GM23338 (cell line): ENCODE data around the gene LDB3. TPM values are rescaled to one million over a fixed set of nuclear protein-coding genes. Genes with fewer than 3 reads are reported as not detected.

ENCODE experiments used
- ATAC-seq: fragments of 200-7000 bp; cut with Tn5 transposase; 3 replicates; pipeline ENCODE4 v1.9.1; 2020
- DNase-seq: peaks from one replicate; pipeline ENCODE4 v3.0.0-alpha.2; 2015; ENCODE audit warnings: low spot score
- H2AFZ ChIP-seq: fragments of 200-600 bp; sonication (generic); 2 replicates; pipeline ENCODE4 v1.8.0; 2016; ENCODE audit warnings: antibody characterized with exemption, mild to moderate bottlenecking, moderate library complexity
- H3F3A ChIP-seq: fragments of 200-600 bp; sonication (generic); replicated peaks from 2 replicates; pipeline ENCODE4 v1.8.0; 2017; ENCODE audit warnings: antibody characterized with exemption, mixed run types, low read depth
- H3K27ac ChIP-seq: fragments of 200-600 bp; sonication (generic); 2 replicates; pipeline ENCODE4 v1.6.1; 2016; ENCODE audit warnings: low read depth
- H3K27me3 ChIP-seq: fragments of 200-600 bp; sonication (generic); 2 replicates; pipeline ENCODE4 v1.8.0; 2016; ENCODE audit warnings: mild to moderate bottlenecking, mixed run types, moderate library complexity; ENCODE audit not compliant: insufficient read depth
- H3K36me3 ChIP-seq: fragments of 200-600 bp; sonication (generic); 2 replicates; pipeline ENCODE4 v1.8.0; 2016; ENCODE audit warnings: mild to moderate bottlenecking; ENCODE audit not compliant: insufficient read depth
- H3K4me1 ChIP-seq: fragments of 200-600 bp; sonication (generic); 2 replicates; pipeline ENCODE4 v1.8.0; 2016; ENCODE audit warnings: mild to moderate bottlenecking, moderate library complexity; ENCODE audit not compliant: insufficient read depth
- H3K4me2 ChIP-seq: fragments of 200-600 bp; sonication (generic); 2 replicates; pipeline ENCODE4 v1.7.1; 2017; ENCODE audit warnings: mixed run types
- H3K4me3 ChIP-seq: fragments of 200-600 bp; sonication (generic); 2 replicates; pipeline ENCODE4 v1.6.1; 2016; ENCODE audit warnings: mixed run types
- H3K79me2 ChIP-seq: fragments of 200-600 bp; sonication (generic); replicated peaks from 2 replicates; pipeline ENCODE4 v1.8.0; 2017; ENCODE audit warnings: mild to moderate bottlenecking; ENCODE audit not compliant: insufficient read depth
- H3K9me2 ChIP-seq: fragments of 200-600 bp; sonication (generic); 2 replicates; pipeline ENCODE4 v1.8.0; 2017; ENCODE audit not compliant: insufficient read depth
- H4K20me1 ChIP-seq: fragments of 200-600 bp; sonication (generic); replicated peaks from 2 replicates; pipeline ENCODE4 v1.8.0; 2017; ENCODE audit warnings: mild to moderate bottlenecking; ENCODE audit not compliant: insufficient read depth
- H3K27ac Mint-ChIP-seq: 2 replicates; pipeline ENCODE4 v1.8.0; 2020; ENCODE audit warnings: inconsistent platforms, mild to moderate bottlenecking, moderate library complexity, mixed read lengths
- H3K27me3 Mint-ChIP-seq: 3 replicates; pipeline ENCODE4 v1.8.0; 2022; ENCODE audit warnings: low read depth, mild to moderate bottlenecking, moderate library complexity, mixed read lengths, inconsistent platforms; ENCODE audit not compliant: insufficient read depth, poor library complexity
- H3K36me3 Mint-ChIP-seq: 3 replicates; pipeline ENCODE4 v1.8.0; 2021; ENCODE audit warnings: low read depth, mild to moderate bottlenecking, inconsistent platforms, moderate library complexity, mixed read lengths
- H3K4me1 Mint-ChIP-seq: 3 replicates; pipeline ENCODE4 v1.8.0; 2020; ENCODE audit warnings: mild to moderate bottlenecking, inconsistent platforms, mixed read lengths
- H3K4me3 Mint-ChIP-seq: 3 replicates; pipeline ENCODE4 v1.8.0; 2021; ENCODE audit warnings: moderate library complexity, mild to moderate bottlenecking, inconsistent platforms, mixed read lengths
- H3K9me3 Mint-ChIP-seq: 3 replicates; pipeline ENCODE4 v1.8.0; 2020; ENCODE audit warnings: moderate library complexity, mild to moderate bottlenecking, inconsistent platforms, mixed read lengths
- EZH2 ChIP-seq: fragments of 200-600 bp; sonication (generic); IDR thresholded peaks from one replicate; pipeline ENCODE4 v1.8.0; 2017; ENCODE audit warnings: antibody characterized with exemption, mild to moderate bottlenecking, low read depth; ENCODE audit not compliant: unreplicated experiment
- EZH2phosphoT487 ChIP-seq: fragments of 200-600 bp; sonication (generic); IDR thresholded peaks from one replicate; pipeline ENCODE4 v1.8.1; 2018; ENCODE audit warnings: antibody characterized with exemption; ENCODE audit not compliant: unreplicated experiment
- JUNB ChIP-seq: IDR thresholded peaks from one replicate; pipeline ENCODE4 v1.6.1; 2016; ENCODE audit warnings: antibody characterized with exemption; ENCODE audit not compliant: unreplicated experiment
- NANOG ChIP-seq: IDR thresholded peaks from 2 replicates; pipeline ENCODE4 v1.6.1; 2016; ENCODE audit warnings: antibody characterized with exemption, borderline replicate concordance
- POLR2AphosphoS5 ChIP-seq: IDR thresholded peaks from 2 replicates; pipeline ENCODE4 v1.6.1; 2016; ENCODE audit warnings: antibody characterized with exemption, low read depth
- STAT1 ChIP-seq: IDR thresholded peaks from one replicate; pipeline ENCODE4 v1.6.1; 2016; ENCODE audit warnings: antibody characterized with exemption; ENCODE audit not compliant: unreplicated experiment
- ZNF114 ChIP-seq: fragments of 250-450 bp; sonication (Bioruptor Pico); IDR thresholded peaks from 2 replicates; pipeline ENCODE4 v1.5.0; 2020; ENCODE audit warnings: mild to moderate bottlenecking, moderate library complexity
- ZNF331 ChIP-seq: fragments of 250-450 bp; sonication (Bioruptor Pico); IDR thresholded peaks from 2 replicates; pipeline ENCODE4 v1.5.0; 2020; ENCODE audit warnings: low read depth, mild to moderate bottlenecking, moderate library complexity
- polyA plus RNA-seq: library from polyadenylated mRNA; unstranded; fragments of >200 nt; fragmentation: Nextera tagmentation; extraction: Ambion mirVana; gene quantifications from 2 replicates; pipeline ENCODE4 v1.2.1, GENCODE V29; 2016
- total RNA-seq: library from RNA; depleted of rRNA; stranded (reverse); fragments of >200 nt; shearing (Covaris generic); gene quantifications from 2 replicates; pipeline ENCODE4 v1.2.3, GENCODE V29; 2014
- TF ChIP-seq, protein P1 (sequence below): IDR thresholded peaks from one replicate; pipeline ENCODE4 v1.6.1; 2018; ENCODE audit warnings: antibody characterized with exemption; ENCODE audit not compliant: unreplicated experiment
- TF ChIP-seq, protein P2 (sequence below): IDR thresholded peaks from 2 replicates; pipeline ENCODE4 v1.6.1; 2016; ENCODE audit warnings: antibody characterized with exemption
- TF ChIP-seq, protein P3 (sequence below), 2 experiments: fragments of 200-600 bp in 1 of 2; sonication (generic) in 1 of 2; conservative IDR thresholded peaks; 2 replicates each; pipeline versions ENCODE4 v1.5.1 to v1.6.1; 2016 to 2017; ENCODE audit warnings: antibody characterized with exemption in 2 of 2, low read depth in 2 of 2, mild to moderate bottlenecking in 2 of 2, moderate library complexity in 1 of 2
- TF ChIP-seq, protein P4 (sequence below): fragments of 250-450 bp; sonication (Bioruptor Pico); IDR thresholded peaks from 2 replicates; pipeline ENCODE4 v1.5.0; 2020; ENCODE audit warnings: mild to moderate bottlenecking, moderate library complexity

LDB3 gene
- total and polyA plus RNA-seq, 2 experiments from 2014 or later, result 0.14 to 0.16 TPM

- Mint-ChIP-seq H3K36me3 (no peaks in the 10 kb centered on the region), H3K9me3 (no peaks in the 10 kb centered on the region; the same call in 2 of the 3 replicates), H3K4me3 (no peak overlapping the region), H3K27ac (no peak overlapping the region), H3K4me1 (peaks cover 11% of the 10 kb centered on the region), H3K27me3 (peaks cover 3% of the 10 kb centered on the region)
- Histone ChIP-seq H3K27me3 (no peaks in the 10 kb centered on the region), H3K79me2 (no peaks in the 10 kb centered on the region), H3K4me2 (no peak overlapping the region), H3K4me1 (peaks cover 7% of the 10 kb centered on the region), H3K9me2 (peaks cover 3% of the 10 kb centered on the region; the same call in 1 of the 2 replicates), H3K36me3 (no peaks in the 10 kb centered on the region), H4K20me1 (no peaks in the 10 kb centered on the region), H3F3A (no peaks in the 10 kb centered on the region), H3K4me3 (no peak overlapping the region), H2AFZ (no peak overlapping the region), H3K27ac (no peak overlapping the region)
- no peak for DNase-seq
- TF ChIP-seq, protein P1, sequence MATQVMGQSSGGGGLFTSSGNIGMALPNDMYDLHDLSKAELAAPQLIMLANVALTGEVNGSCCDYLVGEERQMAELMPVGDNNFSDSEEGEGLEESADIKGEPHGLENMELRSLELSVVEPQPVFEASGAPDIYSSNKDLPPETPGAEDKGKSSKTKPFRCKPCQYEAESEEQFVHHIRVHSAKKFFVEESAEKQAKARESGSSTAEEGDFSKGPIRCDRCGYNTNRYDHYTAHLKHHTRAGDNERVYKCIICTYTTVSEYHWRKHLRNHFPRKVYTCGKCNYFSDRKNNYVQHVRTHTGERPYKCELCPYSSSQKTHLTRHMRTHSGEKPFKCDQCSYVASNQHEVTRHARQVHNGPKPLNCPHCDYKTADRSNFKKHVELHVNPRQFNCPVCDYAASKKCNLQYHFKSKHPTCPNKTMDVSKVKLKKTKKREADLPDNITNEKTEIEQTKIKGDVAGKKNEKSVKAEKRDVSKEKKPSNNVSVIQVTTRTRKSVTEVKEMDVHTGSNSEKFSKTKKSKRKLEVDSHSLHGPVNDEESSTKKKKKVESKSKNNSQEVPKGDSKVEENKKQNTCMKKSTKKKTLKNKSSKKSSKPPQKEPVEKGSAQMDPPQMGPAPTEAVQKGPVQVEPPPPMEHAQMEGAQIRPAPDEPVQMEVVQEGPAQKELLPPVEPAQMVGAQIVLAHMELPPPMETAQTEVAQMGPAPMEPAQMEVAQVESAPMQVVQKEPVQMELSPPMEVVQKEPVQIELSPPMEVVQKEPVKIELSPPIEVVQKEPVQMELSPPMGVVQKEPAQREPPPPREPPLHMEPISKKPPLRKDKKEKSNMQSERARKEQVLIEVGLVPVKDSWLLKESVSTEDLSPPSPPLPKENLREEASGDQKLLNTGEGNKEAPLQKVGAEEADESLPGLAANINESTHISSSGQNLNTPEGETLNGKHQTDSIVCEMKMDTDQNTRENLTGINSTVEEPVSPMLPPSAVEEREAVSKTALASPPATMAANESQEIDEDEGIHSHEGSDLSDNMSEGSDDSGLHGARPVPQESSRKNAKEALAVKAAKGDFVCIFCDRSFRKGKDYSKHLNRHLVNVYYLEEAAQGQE, result no peak
- TF ChIP-seq EZH2phosphoT487, result no peak
- TF ChIP-seq NANOG, result no peak
- TF ChIP-seq, protein P2, sequence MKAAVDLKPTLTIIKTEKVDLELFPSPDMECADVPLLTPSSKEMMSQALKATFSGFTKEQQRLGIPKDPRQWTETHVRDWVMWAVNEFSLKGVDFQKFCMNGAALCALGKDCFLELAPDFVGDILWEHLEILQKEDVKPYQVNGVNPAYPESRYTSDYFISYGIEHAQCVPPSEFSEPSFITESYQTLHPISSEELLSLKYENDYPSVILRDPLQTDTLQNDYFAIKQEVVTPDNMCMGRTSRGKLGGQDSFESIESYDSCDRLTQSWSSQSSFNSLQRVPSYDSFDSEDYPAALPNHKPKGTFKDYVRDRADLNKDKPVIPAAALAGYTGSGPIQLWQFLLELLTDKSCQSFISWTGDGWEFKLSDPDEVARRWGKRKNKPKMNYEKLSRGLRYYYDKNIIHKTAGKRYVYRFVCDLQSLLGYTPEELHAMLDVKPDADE, result no peak
- TF ChIP-seq, protein P3, sequence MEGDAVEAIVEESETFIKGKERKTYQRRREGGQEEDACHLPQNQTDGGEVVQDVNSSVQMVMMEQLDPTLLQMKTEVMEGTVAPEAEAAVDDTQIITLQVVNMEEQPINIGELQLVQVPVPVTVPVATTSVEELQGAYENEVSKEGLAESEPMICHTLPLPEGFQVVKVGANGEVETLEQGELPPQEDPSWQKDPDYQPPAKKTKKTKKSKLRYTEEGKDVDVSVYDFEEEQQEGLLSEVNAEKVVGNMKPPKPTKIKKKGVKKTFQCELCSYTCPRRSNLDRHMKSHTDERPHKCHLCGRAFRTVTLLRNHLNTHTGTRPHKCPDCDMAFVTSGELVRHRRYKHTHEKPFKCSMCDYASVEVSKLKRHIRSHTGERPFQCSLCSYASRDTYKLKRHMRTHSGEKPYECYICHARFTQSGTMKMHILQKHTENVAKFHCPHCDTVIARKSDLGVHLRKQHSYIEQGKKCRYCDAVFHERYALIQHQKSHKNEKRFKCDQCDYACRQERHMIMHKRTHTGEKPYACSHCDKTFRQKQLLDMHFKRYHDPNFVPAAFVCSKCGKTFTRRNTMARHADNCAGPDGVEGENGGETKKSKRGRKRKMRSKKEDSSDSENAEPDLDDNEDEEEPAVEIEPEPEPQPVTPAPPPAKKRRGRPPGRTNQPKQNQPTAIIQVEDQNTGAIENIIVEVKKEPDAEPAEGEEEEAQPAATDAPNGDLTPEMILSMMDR (conservative IDR thresholded peaks at IDR 0.05; ENCODE audit: low read depth in 2 of 2), result no peak
- no peak for TF ChIP-seq JUNB
- TF ChIP-seq, protein P4, sequence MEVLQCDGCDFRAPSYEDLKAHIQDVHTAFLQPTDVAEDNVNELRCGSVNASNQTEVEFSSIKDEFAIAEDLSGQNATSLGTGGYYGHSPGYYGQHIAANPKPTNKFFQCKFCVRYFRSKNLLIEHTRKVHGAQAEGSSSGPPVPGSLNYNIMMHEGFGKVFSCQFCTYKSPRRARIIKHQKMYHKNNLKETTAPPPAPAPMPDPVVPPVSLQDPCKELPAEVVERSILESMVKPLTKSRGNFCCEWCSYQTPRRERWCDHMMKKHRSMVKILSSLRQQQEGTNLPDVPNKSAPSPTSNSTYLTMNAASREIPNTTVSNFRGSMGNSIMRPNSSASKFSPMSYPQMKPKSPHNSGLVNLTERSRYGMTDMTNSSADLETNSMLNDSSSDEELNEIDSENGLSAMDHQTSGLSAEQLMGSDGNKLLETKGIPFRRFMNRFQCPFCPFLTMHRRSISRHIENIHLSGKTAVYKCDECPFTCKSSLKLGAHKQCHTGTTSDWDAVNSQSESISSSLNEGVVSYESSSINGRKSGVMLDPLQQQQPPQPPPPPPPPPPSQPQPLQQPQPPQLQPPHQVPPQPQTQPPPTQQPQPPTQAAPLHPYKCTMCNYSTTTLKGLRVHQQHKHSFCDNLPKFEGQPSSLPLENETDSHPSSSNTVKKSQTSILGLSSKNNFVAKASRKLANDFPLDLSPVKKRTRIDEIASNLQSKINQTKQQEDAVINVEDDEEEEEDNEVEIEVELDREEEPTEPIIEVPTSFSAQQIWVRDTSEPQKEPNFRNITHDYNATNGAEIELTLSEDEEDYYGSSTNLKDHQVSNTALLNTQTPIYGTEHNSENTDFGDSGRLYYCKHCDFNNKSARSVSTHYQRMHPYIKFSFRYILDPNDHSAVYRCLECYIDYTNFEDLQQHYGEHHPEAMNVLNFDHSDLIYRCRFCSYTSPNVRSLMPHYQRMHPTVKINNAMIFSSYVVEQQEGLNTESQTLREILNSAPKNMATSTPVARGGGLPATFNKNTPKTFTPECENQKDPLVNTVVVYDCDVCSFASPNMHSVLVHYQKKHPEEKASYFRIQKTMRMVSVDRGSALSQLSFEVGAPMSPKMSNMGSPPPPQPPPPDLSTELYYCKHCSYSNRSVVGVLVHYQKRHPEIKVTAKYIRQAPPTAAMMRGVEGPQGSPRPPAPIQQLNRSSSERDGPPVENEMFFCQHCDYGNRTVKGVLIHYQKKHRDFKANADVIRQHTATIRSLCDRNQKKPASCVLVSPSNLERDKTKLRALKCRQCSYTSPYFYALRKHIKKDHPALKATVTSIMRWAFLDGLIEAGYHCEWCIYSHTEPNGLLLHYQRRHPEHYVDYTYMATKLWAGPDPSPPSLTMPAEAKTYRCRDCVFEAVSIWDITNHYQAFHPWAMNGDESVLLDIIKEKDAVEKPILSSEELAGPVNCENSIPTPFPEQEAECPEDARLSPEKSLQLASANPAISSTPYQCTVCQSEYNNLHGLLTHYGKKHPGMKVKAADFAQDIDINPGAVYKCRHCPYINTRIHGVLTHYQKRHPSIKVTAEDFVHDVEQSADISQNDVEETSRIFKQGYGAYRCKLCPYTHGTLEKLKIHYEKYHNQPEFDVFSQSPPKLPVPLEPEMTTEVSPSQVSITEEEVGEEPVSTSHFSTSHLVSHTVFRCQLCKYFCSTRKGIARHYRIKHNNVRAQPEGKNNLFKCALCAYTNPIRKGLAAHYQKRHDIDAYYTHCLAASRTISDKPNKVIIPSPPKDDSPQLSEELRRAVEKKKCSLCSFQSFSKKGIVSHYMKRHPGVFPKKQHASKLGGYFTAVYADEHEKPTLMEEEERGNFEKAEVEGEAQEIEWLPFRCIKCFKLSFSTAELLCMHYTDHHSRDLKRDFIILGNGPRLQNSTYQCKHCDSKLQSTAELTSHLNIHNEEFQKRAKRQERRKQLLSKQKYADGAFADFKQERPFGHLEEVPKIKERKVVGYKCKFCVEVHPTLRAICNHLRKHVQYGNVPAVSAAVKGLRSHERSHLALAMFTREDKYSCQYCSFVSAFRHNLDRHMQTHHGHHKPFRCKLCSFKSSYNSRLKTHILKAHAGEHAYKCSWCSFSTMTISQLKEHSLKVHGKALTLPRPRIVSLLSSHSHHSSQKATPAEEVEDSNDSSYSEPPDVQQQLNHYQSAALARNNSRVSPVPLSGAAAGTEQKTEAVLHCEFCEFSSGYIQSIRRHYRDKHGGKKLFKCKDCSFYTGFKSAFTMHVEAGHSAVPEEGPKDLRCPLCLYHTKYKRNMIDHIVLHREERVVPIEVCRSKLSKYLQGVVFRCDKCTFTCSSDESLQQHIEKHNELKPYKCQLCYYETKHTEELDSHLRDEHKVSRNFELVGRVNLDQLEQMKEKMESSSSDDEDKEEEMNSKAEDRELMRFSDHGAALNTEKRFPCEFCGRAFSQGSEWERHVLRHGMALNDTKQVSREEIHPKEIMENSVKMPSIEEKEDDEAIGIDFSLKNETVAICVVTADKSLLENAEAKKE (CRISPR knock-in tag), result no peak
- no peak for TF ChIP-seq STAT1
- no peak for TF ChIP-seq POLR2AphosphoS5
- TF ChIP-seq ZNF114, result no peak
- TF ChIP-seq EZH2, result no peak
- TF ChIP-seq ZNF331 (CRISPR knock-in tag), result no peak
- ATAC-seq, result no peak
These were observed 16.5 kb upstream of the LDB3 start for GRCh38 chr10:86651631-86652331.
